Mucosa of gallbladder (tissue), 1 donor: Measurements from ENCODE around the gene NAALAD2. TPM values are rescaled to one million over a fixed set of nuclear protein-coding genes. Genes with fewer than 3 reads are reported as not detected.

Experiments used
- DNase-seq: peaks from one replicate; pipeline ENCODE4 v3.0.0-alpha.2; 2020; ENCODE audit warnings: low spot score
- total RNA-seq: library from RNA; stranded (reverse); gene quantifications from one replicate; pipeline ENCODE4 v1.2.1, GENCODE V29; 2021
- donor health status: DM: no; HTN: no; CAD: no.

The NAALAD2 gene
- total RNA-seq, 1 donor from 2014 or later: 0.95 TPM

- DNase-seq: no peak
These were observed 107.0 kb downstream of the NAALAD2 start for GRCh38 chr11:90241414-90241813.

Other genes starting within 250 kb of the NAALAD2 start
- gene TRIM49D1, start 212.4 kb upstream of the NAALAD2 start, total RNA-seq: not detected
- gene TRIM49D2, start 210.6 kb upstream of the NAALAD2 start, total RNA-seq: not detected
- not detected for gene TRIM64, start 168.6 kb upstream of the NAALAD2 start, total RNA-seq
- not detected for gene TRIM49C, start 103.6 kb upstream of the NAALAD2 start, total RNA-seq
- not detected for gene UBTFL1, start 48.7 kb upstream of the NAALAD2 start, total RNA-seq
- 33.3 TPM for gene CHORDC1, start 88.4 kb downstream of the NAALAD2 start, total RNA-seq